ENCODE results near the gene MTCL3.

Gene MTCL3

DNA sequence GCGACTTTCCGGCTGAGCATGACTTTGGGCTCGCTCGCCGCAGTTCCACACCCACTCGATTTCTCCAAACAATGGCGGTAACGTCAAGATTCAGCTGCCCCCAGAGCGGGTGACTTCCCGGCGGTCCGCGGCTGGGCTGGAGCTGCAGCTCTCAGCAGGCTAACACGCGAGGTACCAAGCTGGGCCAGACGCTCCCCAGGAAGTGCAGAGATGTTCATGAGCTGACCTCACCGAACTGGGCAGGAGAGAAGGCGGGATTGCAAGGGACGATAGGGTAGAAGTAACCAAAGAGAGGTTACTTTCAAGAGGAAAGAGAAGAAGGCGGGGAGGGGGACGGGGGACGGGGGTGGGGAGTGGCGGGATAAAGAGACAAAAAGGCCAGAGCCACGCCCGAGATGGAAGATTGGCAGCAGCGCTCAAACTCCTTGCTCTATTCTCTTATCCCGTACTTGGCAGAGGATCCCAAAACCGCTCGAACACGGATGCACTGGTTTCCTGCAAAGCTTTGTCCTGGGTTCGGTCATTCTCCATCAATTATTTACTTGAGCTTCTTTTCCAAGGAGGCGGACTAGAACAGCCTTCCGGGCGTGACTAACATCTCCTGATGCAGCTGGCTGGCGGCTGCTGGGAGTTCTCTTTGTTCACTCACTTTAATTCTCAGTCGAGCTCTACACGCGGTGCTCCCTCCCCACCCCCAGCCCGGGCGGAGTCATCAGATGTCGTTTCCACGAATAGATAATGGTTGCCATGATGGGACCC, at the start of gene MTCL3:
TSS of gene MTCL3 (minus strand) at position 626 of the 759 bp plus-strand sequence.
- peak; percentile 20 to 24 (median 20) for DNase-seq

- no peak for DNase-seq
Observed at GRCh38 chr6:127567476-127567875, 48.3 kb upstream of the MTCL3 start.

- DNase-seq = no peak
Observed at GRCh38 chr6:127566651-127567050, 47.5 kb upstream of the MTCL3 start.

DNA sequence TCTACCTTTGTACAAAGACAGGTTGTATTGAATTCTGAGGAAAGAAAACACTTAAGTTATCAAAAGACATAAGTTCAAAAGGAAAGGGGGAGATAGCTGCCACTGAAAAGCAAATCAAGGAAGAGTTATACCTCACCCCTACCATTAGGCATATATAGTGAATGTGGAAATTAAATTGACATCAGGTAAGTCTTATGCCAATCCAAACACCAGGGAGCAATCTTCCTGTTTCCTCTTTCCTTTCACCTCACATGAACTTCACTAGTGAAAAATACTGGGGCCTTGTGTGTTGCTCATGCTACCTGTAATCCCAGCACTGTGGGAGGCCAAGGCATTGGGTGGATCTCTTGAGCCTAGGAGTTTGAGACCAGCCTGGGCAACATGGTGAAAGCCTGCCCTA, 47.0 kb upstream of the MTCL3 start:
- no peak for DNase-seq

GRCh38 chr6:127564761-127565160, 45.6 kb upstream of the MTCL3 start:
- DNase-seq = no peak

- no peak for DNase-seq
Observed at GRCh38 chr6:127561660-127562059, 42.5 kb upstream of the MTCL3 start.

DNA sequence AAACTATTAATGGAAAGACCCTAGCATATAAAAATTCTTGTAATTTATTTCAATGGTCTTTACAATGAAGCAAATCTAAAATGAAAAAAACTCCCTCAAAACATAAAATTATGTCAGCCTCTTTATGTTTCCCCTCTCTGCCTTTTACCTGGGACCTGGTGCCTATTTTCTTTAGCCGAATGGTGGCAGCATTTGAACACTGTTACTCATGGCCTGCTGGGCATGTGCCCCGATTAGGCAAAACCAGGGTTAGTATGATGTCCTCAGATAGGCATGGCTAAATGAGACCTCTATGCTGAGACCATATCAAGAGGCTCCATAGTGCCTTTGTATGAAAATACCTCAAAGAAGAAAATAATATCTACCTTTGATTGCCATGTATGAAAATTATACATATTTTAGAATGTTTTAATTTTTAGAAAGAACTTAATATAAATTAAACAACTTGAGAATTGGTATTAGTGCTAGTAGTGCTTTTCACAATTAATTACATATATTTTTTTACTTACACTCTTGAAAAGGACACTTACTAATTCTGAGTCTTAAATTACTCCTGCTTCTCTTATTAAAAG, 35.4 kb upstream of the MTCL3 start:
- DNase-seq = peak in 1 of 3 donors; percentile 20

- DNase-seq = no peak
Observed at GRCh38 chr6:127550403-127550802, 31.3 kb upstream of the MTCL3 start.

DNA sequence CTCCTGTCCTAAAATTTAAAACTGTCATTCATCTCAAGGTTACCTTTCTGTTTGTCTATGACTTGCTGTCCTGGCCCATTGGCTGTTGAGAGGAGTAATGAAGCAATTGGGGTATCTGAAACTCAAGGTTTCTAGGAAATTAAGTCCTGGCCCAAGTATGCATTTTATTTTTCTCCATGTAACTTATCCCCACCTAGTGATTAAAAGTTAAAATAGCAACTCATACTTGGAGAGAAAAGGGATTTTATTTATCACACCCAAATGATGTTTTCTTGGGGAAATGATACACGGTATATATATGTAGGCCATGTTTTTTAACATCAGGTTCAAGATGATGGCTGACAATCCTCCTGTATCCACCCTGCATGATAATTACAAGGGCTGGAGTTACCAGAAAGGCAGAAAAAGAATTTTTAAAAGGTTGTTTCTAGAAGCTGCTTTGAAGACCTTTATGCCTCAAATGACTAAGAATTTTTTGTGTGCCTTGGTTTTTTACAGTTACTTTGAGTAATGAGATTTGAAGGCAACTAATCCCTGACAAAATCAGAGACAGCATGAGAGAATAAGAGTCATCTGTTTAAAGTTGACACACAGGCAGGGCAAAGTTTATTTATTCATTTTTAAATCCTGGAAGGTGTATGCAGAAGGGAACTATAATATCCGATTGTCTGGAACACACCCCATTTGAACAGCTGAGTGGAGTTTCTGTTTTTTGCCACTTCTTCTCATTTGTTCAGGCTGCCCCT, 28.9 kb upstream of the MTCL3 start:
- no peak for DNase-seq

DNA sequence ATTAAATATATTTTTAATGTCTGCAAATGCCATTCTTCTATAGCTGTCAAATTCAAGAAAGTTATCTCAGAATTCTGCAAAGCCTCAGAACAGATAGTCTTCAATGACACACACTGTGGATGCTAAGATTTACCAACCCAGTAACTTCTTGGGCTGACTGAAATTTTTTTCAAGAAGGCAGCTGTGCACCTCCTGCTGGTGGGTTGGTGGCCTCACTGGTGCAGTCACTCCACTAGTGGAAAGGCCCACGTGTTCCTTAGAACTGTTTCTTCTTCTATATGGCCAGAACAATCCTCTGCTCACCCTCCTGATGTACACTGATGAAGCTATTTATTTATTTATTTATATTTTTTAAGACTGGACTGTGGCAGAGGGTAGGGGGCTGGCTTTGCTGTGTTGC, 28.1 kb upstream of the MTCL3 start:
- peak in 2 of 3 donors; percentile 31 to 33 for DNase-seq

GRCh38 chr6:127539272-127539671, 20.1 kb upstream of the MTCL3 start:
- DNase-seq = peak; percentile 31 to 74 (median 73)

- DNase-seq = no peak
Observed at GRCh38 chr6:127538750-127539264, 19.7 kb upstream of the MTCL3 start.

DNA sequence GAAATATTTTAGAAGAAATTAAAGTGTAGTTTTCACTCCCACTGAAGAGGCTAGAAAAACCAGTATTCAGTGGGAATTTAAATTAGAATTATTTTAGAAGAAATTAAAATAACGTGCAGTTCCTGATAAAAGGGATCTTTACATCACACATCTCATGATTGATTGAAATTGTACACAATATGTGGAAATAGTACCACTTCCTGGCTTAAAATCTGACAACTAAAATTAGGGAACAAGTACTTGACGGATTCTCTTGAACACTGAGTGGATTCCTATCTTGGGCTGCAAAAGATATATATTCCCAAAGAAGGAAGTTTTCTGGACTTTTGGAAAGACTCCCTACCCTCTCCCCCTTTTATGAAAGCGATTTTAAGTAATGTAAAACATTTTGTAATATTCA, 14.6 kb upstream of the MTCL3 start:
- peak in 2 of 3 donors; percentile 43 to 47 for DNase-seq

- peak; percentile 15 to 68 (median 66) for DNase-seq
Observed at GRCh38 chr6:127533011-127533410, 13.9 kb upstream of the MTCL3 start.

GRCh38 chr6:127522714-127523113, 3.6 kb upstream of the MTCL3 start:
- DNase-seq = no peak

GRCh38 chr6:127520066-127520465, 931 bp upstream of the MTCL3 start:
- DNase-seq = peak in 2 of 3 donors; percentile 27 to 36

DNA sequence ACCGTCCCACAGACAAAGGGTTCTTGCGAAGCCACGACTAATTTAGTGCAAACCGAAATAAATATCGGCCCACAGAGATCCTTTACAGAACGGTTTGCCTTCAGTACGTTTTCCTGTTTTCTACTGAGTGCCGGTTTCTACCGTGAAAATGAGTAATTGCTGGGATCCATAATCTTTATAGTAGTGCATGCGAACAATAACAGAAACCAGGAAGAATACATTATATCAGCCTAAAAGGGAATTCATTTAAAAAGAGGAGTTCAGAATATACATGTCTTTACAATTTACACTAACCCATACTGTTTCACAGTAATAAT, 292 bp upstream of the MTCL3 start:
- no peak for DNase-seq

DNA sequence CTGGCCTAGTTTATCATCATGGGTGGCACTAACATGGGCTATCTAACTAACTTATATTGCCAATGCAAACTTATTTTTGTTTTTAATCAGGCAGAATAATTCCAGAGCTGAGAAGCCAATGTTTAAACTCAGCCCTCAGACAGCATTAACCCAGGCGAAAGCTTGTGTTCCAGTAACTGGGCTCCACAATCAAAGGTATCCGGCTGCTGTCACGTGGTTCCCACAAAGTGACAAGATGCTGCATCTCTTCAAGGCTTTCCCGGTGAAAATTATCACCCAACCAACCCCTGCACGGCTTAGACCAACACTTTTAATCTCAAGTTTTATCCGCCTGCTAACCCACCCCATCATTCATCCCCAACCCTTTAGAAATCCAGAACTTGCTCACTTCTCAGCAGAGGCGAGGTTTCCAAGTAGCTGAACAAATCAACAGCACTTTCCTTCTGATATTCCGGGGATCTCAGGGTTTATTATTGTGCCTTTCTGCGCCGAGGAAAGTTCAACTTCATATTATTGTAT, 885 bp downstream of the MTCL3 start:
- DNase-seq = no peak

GRCh38 chr6:127517693-127518092, 1.4 kb downstream of the MTCL3 start:
- DNase-seq = no peak

GRCh38 chr6:127516662-127517273, 2.4 kb downstream of the MTCL3 start:
- peak; percentile 44 to 59 (median 55) for DNase-seq

DNA sequence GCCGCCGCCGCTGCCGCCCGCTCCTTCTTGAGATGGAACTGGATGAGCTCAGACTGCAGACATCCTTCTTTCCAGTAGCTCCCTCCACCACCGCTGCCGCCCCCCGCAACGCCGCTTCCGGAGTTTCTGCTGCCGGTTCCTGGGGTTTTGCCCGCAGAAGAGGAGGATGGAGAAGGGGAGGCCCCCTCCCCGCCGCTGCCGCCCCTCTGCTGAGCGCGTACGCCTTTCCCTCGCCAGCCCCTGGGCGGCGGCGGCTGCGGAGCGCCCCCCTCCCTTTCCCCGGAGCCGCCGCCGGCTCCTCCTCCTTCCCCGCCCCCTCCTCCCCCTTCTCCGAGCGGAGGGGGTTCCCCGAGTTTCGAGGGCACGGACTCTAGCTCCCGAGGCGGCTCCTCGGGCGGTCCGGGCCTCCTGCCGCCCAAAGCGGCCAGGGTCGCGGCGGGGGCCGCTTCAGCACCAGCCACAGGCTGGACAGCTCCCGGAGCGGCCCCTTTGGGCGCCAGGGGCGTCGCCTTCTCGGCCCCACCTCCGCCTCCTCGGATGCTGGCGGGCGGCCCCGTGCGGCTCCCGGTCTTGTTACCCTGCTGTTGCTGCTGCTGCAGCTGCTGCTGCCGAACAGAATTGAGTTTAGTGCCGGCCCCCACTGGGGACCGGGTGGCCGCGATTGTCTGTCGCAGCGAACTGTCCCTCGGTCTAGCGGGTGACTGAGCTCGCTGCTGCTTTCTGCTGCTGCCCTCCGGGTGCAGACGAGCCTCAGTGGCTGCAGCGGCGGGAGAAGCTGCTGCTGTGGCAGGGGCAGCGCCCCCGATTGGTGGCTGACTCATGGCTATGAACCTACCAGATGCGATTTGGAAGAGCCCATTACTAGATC, 3.1 kb downstream of the MTCL3 start:
- DNase-seq = peak; percentile 40 to 66 (median 41)

- peak in 2 of 3 donors; percentile 8 to 48 for DNase-seq
Observed at GRCh38 chr6:127515234-127515793, 3.8 kb downstream of the MTCL3 start.

Measured in suppressor macrophage treated with lipopolysaccharide for 1 hour (primary cell).